Measurements from ENCODE around the gene TNFRSF12A. TPM values are rescaled to one million over a fixed set of nuclear protein-coding genes. Genes with fewer than 3 reads are reported as not detected.

TNFRSF12A gene
- total RNA-seq, 4 donors from 2014 or later, result 4.1 to 56.4 (median 39.8) TPM

DNA sequence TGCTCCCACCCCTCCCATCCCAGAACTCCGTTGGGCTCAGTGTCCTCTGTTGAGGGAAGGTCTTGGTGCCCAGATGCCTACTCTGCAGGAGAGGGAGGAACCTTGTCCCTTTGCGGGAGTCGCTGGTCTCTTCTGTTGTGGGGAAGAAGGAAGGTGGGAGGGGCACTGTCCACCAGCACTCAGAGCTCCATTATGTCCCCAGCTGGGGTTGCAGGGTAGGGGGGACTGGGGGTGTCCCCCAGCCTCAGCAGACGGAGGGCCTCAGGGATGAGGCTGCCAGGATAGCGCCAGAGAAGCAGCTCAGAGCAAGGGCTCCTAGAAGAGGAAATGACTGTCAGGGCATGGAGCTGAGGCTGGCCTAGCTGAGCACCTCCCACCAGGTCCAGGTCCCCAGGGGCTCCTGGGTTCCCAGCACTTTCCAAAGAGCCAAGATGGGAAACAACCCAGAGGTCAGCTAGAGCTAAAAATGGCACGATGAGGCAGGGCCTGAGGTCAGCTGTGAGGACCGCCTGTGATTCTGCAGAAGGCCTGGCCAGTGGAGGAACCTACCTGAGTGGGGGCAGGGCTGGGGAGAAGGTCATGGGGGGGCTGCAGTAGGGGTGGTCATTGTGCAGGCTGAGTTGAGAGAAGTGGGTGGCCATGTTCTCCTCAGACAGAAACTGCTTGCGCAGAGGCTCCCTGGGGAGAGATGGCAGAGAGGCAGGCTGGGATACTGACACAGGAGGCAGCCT, 2.7 kb downstream of the TNFRSF12A start:
- Histone ChIP-seq H3K4me3 (peak overlapping the region; percentile 60 to 78 (median 64)), H3K27me3 (no peaks in the 10 kb centered on the region)

DNA sequence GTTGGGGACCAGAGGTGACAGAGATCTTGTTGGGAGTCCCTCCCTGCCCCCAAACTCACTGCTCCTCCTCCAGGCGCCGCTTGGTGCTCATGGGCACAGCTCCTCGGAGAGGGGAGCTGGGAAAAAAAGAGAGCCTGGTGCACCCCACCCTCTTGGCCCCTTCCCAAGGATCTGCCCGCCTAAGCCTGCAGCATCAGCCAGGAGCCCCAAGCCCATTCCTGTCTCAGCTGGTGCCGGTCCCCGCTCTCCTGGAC, 3.2 kb downstream of the TNFRSF12A start:
- no peak for DNase-seq
- no peaks in the 10 kb centered on the region for H3K27me3 ChIP-seq
- peak overlapping the region; percentile 94 to 99 (median 96) for H3K27ac ChIP-seq
- peaks cover 14 to 55% (median 31%) of the 10 kb centered on the region in 4 donors for H3K4me1 ChIP-seq
- H3K4me3 ChIP-seq, result peak overlapping the region; percentile 60 to 78 (median 64)
- TF ChIP-seq, protein P1, sequence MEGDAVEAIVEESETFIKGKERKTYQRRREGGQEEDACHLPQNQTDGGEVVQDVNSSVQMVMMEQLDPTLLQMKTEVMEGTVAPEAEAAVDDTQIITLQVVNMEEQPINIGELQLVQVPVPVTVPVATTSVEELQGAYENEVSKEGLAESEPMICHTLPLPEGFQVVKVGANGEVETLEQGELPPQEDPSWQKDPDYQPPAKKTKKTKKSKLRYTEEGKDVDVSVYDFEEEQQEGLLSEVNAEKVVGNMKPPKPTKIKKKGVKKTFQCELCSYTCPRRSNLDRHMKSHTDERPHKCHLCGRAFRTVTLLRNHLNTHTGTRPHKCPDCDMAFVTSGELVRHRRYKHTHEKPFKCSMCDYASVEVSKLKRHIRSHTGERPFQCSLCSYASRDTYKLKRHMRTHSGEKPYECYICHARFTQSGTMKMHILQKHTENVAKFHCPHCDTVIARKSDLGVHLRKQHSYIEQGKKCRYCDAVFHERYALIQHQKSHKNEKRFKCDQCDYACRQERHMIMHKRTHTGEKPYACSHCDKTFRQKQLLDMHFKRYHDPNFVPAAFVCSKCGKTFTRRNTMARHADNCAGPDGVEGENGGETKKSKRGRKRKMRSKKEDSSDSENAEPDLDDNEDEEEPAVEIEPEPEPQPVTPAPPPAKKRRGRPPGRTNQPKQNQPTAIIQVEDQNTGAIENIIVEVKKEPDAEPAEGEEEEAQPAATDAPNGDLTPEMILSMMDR (IDR thresholded peaks at IDR 0.05), result no peak
- no peak for TF ChIP-seq POLR2A (IDR thresholded peaks at IDR 0.05)
- peaks cover 0 to 18% (median 0%) of the 10 kb centered on the region in 3 donors for H3K36me3 ChIP-seq
- no peaks in the 10 kb centered on the region for H3K9me3 ChIP-seq

More for the DNA sequence above, 2.7 kb downstream of the TNFRSF12A start:
- DNase-seq, result no peak
- Histone ChIP-seq H3K9me3 (no peaks in the 10 kb centered on the region), H3K36me3 (peaks cover 0 to 18% (median 0%) of the 10 kb centered on the region in 3 donors), H3K4me1 (peaks cover 12 to 50% (median 27%) of the 10 kb centered on the region in 4 donors), H3K27ac (peak overlapping the region; percentile 94 to 99 (median 96))
- TF ChIP-seq, protein P1 (IDR thresholded peaks at IDR 0.05), result no peak
- no peak for TF ChIP-seq POLR2A (IDR thresholded peaks at IDR 0.05)

DNA sequence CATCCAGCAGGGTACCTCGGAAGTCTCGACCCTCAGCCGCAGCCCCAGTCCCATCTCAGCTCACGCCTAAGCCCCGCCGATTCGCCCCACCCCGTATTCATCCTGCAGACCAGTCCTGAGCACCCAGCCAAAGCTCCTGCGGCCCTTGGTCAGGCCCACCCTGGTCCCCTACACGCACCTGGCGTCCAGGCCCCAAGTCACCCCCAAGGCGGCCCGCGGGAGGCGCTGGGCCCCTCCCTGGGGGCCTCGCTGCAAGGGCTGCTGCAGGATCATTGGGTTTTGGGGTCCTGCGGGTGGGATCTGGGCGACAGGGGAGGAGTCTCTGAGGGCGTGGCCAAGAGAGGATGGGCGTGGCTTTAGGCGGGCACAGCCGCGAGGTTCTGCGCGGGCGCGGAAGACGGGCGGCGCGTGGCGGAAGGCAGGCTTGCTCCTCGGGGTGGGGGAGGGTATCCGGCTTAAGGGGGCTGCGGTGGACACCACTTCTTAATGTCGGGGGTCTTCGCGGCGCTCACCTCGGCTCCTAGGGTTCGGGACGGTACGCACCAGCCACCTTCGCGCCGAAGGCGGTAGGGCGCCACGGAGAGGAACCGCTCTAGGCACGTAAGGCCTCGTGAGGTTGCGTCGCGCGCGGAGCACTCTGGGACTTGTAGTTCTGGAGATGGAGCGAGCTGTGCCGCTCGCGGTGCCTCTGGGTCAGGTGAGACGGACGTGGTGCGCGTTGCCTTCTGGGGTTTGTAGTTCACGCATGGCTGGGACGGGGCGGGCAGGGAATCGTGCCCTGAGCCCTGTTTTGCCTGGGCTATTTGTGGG, 3.7 kb downstream of the TNFRSF12A start, which contains the start of the genes HCFC1R1 and THOC6:
Gene HCFC1R1 (minus strand): TSS at position 274 of the 810 bp plus-strand sequence. CDS start 1 bp downstream, at position 273.
Gene THOC6 (plus strand): TSS at position 367 of the 810 bp plus-strand sequence. CDS start 292 bp downstream, at position 659.
- Histone ChIP-seq H3K9me3 (no peaks in the 10 kb centered on the region), H3K4me1 (peaks cover 14 to 55% (median 34%) of the 10 kb centered on the region in 4 donors), H3K36me3 (peaks cover 0 to 18% (median 0%) of the 10 kb centered on the region in 3 donors), H3K4me3 (peak within 1 kb of the TSS; percentile 60 to 78 (median 64)), H3K27me3 (no peaks in the 10 kb centered on the region), H3K27ac (peak within 1 kb of the TSS; percentile 94 to 99 (median 96))
- peak; percentile 74 to 78 for TF ChIP-seq POLR2A (IDR thresholded peaks at IDR 0.05)
- TF ChIP-seq, protein P1 (IDR thresholded peaks at IDR 0.05), result peak in 1 of 6 experiments; percentile 14
- peak; percentile 98 to 99 (median 98) for DNase-seq

DNA sequence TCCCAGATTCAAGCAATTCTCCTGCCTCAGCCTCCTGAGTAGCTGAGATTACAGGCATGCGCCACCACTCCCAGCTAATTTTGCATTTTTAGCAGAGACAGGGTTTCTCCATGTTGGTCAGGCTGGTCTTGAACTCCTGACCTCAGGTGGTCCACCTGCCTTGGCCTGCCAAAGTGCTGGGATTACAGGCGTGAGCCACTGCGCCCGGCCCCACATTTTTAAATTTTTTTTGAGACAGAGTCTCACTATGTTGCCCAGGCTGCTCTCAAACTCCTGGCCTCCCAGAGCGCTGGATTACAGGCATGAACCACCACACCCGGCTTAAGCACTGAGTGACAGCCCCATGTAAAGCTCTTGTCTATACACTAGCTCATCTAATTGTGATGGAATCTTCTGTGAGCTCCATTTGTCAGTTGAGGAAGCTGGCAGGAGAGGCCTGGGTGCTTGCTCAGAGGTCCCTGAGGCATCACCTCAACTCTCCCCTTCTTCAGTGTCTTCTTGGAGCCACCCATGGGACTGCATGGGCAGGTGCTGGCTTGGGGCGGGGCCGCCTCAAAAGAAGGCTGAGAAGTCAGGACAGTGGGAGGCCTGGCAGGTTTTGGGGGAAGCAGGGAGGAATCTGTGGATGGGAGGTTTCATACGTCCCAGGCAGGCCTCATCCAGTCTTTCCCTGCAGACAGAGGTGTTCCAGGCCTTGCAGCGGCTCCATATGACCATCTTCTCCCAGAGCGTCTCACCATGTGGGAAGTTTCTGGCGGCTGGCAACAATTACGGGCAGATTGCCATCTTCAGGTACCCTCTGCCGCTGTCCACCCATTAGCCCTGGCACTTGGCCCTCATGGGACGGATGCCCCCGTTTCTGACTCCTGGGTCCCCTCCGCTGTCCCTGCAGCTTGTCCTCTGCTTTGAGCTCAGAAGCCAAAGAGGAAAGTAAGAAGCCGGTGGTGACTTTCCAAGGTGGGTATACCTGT, 5.1 kb downstream of the TNFRSF12A start:
- Histone ChIP-seq H3K36me3 (peaks cover 0 to 20% (median 0%) of the 10 kb centered on the region in 3 donors), H3K27ac (no peak overlapping the region), H3K4me1 (peaks cover 14 to 58% (median 30%) of the 10 kb centered on the region in 4 donors), H3K4me3 (no peak overlapping the region), H3K9me3 (no peaks in the 10 kb centered on the region), H3K27me3 (no peaks in the 10 kb centered on the region)
- peak in 1 of 3 donors; percentile 49 for DNase-seq
- TF ChIP-seq POLR2A (IDR thresholded peaks at IDR 0.05), result no peak
- TF ChIP-seq, protein P1 (IDR thresholded peaks at IDR 0.05), result no peak

DNA sequence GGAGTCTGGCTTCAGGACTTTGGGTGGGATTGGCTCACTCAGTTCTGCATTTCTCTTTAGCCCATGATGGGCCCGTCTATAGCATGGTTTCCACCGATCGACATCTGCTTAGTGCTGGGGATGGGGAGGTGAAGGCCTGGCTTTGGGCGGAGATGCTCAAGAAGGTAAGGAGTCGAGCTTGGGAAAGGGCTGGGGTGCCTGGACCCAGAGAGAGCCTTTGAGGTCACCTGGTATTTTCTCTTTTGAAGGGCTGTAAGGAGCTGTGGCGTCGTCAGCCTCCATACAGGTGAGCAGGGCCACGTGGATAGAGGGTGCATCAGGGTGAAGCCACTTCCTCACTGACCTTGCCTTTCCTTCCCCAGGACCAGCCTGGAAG, 5.8 kb downstream of the TNFRSF12A start:
- no peaks in the 10 kb centered on the region for H3K27me3 ChIP-seq
- peak in 1 of 3 donors; percentile 32 for DNase-seq
- TF ChIP-seq, protein P1 (IDR thresholded peaks at IDR 0.05), result no peak
- no peak for TF ChIP-seq POLR2A (IDR thresholded peaks at IDR 0.05)
- peaks cover 0 to 22% (median 0%) of the 10 kb centered on the region in 3 donors for H3K36me3 ChIP-seq
- no peaks in the 10 kb centered on the region for H3K9me3 ChIP-seq
- H3K4me1 ChIP-seq, result peaks cover 14 to 55% (median 29%) of the 10 kb centered on the region in 4 donors
- no peak overlapping the region for H3K4me3 ChIP-seq
- H3K27ac ChIP-seq, result no peak overlapping the region

All from Peyer's patch (tissue), 4 donors.